COLO668 (cell line): Measurements from ENCODE around the gene ZNF19.
"Not testable (repeated sequence)": the region's sequence is repeated elsewhere in the genome, so short reads cannot be mapped to it uniquely, and the experiment has no call there.

ENCODE experiments used
- DNase-seq: peaks from one replicate; lab custom pipeline; 2025; ENCODE audit not compliant: unreplicated experiment; lab: John Stamatoyannopoulos, UW

ZNF19 gene

DNA sequence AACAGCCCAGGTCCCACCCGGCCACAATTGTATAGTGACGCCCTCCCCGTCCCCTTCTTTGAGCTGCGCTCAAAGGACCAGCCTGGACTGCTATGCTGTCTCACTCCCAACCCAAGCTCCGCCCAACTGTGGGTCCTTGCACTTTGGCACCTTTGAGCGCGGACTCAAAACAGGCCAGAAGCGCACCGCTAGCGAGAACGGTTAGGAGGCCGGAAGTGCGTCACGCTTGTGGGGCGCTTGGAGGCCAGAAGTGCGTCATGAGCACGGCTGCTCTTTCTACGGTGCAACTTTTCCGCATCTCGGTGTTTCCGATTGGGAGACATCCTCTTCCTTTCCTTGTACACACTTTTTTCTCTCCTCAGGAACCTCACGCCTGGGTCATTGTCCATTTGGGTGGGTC is at the start of gene ZNF19:
Gene ZNF19 (minus strand): TSS at position 203 of the 400 bp plus-strand sequence. CDS start 7,210 bp downstream, outside the sequence.
- no peak for DNase-seq

DNA sequence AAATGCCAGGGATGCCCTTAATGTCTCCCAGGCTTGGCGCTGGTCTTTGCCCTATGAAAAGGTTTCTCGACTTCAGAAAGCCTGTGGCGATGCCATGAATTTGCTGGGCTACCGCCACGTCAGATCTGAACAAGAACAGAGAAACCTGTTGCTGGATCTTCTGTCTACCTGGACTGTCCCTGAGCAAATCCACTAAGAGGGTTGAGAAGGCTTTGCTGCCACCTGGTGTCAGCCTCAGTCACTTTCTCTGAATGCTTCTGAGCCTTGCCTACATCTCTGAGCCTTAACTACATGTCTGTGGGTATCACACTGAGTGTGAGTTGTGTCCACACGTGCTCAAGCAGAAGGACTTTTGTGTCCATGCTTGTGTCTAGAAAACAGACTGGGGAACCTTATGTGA is 48.5 kb upstream of the ZNF19 start:
- peak; percentile 51 for DNase-seq

DNA sequence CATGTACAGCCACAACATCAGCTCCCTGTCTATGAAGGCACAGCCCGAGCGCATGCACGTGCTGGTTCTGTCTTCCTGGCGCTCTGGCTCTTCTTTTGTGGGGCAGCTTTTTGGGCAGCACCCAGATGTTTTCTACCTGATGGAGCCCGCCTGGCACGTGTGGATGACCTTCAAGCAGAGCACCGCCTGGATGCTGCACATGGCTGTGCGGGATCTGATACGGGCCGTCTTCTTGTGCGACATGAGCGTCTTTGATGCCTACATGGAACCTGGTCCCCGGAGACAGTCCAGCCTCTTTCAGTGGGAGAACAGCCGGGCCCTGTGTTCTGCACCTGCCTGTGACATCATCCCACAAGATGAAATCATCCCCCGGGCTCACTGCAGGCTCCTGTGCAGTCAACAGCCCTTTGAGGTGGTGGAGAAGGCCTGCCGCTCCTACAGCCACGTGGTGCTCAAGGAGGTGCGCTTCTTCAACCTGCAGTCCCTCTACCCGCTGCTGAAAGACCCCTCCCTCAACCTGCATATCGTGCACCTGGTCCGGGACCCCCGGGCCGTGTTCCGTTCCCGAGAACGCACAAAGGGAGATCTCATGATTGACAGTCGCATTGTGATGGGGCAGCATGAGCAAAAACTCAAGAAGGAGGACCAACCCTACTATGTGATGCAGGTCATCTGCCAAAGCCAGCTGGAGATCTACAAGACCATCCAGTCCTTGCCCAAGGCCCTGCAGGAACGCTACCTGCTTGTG is 47.8 kb upstream of the ZNF19 start:
- DNase-seq = peak; percentile 14

DNA sequence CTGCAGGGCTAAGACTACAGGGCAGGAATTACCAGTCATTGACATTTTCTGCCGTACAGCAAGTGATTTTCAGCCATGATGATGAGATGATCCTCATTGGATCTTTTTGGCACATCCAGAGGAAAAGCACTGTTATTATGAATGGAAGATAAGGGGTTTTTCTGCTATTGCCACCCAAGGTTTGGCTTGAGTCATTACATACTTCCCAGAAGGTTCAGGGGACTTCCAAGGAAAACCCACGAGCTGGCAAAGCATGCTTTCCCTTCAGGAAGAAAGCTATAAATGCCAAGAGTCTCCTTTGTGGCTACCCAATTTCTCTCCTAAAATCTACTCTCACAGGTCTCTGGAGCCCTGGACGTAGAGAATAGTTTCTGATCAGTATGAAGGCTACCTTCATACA is 43.2 kb upstream of the ZNF19 start:
- no peak for DNase-seq

DNA sequence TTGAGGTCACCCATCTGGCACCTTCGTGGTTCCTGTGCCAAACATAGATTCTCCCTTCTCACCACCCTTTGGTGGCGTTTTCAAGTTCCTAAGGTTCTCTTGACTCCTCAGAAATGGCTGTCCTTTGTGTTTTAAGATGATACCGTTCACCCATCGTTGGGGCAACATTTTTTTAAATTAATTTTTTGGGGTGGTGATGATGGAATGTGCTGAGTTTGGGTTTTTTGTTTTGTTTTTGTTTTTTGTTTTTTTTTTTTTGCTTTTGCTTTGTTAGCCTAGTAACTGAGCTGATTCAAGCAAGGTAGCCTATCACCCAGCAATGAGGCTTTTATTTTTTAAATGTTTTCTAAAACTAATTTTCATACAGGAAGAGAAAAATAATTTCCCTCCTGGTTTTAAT is 39.7 kb upstream of the ZNF19 start:
- no peak for DNase-seq

DNA sequence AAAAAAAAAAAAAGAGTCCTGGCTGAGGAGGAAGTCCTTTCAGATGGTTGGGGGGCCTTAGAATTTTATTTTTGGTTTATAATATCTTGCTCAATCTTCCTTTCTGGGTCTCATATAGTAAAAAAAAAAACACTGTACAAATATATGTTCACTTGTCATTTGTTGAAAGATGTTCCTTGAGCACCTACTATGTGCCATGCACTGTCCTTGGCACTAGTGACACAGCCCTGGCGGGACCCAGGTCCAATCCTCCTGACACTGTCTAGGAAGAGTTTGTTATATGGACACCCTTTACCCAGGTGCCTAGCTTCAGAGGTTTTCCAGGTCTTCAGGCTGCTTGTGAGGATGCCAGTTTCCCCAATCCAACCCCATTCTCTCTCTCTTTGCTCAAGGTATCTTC is 39.1 kb upstream of the ZNF19 start:
- no peak for DNase-seq

DNA sequence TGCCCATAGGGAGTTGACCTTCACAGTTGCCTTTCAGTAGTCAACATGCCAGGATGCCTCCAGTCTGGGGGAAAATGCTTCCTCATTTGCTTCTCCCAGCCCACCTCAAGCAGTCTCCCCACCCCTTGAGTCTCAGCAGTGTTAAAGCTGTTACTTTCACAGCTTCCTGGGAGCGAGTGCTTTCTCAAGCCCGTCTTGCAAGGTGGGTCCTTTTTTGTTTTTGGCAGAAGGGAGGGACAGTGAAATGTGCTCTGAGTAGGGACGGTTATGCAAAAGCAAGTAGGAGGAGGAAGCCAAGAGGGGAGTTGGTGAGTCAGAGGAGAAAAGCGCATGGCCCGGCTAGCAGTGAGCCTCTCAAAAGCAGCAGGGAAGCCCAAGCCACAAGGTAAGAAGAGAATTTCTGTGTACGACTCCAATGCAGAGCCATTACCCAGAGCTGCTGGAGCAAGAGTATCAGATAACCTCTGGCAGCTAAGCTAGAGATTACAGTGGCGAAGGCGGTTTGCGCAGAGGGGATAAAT is 37.0 kb upstream of the ZNF19 start, which contains the start of gene CHST4:
Gene CHST4 (plus strand): TSS at position 316 of the 521 bp plus-strand sequence. CDS start 10,252 bp downstream, outside the sequence.
- DNase-seq = no peak

DNA sequence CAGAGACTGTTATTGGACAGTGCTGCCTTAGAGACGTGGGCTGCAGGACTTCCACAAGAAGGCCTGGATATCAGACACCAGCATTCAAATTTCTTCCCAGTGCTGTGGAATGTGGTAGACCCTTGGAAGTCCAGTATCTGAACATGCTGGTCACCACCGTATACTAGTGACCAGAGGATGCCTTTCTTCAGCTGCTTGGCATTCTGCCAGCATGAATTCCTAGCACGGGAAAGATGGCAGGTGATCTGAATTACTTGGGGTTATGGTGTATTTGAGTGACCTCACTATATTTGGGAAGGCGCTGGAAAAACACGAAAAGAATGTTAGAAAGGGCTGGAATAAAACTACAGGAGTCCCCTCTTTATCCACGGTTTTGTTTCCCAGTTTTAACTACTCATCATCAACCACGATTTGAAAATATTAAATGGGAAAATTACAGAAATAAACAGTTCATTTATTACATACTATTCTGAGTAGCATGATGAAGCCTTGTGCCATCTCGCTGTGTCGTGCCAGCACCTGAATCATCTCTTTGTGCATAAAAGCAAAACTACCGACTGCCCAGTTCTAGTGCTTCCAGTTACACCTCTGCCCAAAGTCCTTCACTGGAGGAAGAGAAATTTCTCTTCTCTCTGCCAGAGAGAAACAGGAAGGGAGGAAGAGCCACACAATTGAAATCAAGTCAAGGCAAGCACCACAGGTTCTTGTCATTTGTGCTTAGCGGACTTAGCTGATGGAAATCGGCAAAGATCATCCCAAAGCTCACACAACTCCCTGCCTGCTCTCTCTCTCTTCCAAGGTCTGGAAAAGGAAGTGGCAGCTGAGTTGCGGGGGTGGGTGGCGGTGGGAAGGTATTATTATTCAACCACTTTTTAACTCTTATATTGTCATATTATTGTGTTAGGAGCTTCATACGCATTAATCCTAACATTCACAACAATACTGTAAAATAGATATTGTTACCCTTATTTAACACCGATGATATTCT is 35.7 kb upstream of the ZNF19 start:
- DNase-seq = no peak

DNA sequence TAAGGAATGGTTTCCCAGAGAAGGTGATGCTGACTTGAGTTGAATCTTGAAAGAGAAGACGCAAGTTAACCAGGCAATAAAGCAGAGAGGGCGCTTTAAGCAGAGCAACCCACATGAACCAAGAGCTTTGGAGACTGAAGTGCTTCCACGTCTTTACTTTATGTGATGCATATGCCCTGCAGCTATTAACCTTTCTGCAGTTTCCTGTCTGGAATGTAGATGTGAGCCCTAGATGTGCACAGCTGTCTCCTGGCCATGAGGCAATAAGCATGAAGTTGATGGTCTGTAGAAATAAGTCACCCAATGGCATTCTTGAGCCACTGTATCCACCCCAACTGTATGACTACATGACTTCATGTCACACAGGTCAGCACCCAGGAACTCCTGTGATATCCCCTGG is 31.4 kb upstream of the ZNF19 start:
- DNase-seq = no peak

DNA sequence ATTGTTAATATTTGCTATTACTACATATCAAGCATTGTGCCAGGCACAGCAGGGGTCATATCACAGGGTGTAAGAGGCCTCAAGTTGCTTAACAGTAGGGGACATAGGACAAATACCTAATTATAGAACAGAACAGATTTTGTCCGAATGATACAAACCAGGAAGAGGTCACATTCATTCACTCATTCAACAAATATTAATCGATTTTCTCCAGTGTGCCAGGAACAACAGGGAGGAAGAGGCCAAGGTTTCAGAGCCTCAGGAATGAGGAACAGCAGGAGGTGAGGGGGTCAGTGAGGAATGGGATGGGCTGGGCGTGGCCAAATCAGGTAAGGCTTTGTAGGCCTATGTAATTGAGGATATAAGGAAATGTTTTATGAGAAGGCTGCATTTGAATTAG is 25.9 kb upstream of the ZNF19 start:
- no peak for DNase-seq

DNA sequence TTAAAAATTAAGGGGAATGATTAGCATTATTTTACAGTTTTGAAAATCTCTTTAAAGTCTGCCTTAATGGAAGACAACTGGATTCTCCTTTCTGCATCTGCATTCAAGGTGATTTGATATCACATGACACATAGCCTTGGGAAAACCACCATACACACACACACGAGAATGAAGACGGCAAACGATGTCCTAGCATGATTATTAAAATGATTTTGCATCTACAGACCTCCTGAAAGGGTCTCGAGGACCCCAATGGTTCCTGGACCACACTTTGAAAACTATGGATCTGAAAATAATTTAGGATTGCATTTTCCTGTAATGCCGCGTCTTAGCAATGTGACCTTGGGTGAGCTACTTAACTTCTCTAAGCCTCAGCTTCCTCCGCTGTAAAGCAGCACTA is 25.4 kb upstream of the ZNF19 start:
- DNase-seq = no peak

DNA sequence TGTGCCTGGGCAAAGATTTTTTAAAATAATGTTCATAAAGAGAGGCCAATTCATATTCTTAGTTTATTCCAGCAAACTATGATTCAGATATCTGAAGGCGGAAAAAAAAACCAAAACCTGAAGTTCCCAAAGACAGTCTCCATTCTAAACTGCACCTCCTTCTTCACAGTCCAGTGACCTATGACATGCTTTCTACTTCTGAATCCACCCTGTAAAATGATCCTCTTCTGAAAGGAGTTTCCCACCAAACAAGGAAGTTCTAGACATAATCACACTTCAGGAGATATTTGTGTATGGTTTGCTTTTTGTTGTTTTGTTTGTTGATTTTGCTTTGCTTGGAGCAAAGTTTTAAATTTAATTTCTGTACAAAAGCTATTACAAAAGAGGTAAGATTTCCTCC is 24.2 kb upstream of the ZNF19 start:
- no peak for DNase-seq

DNA sequence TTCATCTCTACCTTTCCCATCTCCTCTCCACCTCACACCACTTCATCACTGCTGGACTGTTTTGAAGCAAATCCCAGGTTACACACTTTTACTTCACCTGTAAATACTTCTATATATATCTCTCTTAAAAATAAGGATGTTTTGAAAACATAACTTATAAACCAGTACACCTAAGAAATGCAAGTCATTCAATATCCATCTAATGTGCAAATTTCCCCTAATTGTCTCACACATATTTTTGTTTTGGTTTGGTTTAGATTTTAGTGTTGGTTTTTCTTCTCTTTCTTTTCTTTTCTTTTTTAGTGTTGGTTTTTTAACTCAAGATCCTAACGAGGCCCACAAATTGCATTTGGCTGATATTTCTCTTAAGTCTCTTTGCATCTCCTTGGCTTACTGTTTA is 17.9 kb upstream of the ZNF19 start:
- no peak for DNase-seq

DNA sequence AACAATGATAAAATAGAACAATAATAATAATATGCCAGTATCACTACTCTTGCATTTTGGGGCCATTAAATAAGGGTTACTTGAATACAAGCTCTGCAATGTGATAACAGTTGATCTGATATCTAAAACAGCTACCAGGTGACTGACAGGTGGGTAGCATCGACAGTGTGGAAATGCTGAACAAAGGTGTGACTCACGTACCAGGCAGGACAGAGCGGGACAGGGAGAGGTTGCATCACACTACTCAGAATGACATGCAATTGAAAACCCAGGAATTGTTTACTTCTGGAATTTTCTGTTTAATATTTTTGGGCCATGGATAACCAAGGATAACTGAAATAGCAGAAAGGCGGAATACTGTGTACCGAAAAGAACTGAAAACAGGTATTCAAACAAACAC is 15.8 kb upstream of the ZNF19 start:
- DNase-seq = no peak

DNA sequence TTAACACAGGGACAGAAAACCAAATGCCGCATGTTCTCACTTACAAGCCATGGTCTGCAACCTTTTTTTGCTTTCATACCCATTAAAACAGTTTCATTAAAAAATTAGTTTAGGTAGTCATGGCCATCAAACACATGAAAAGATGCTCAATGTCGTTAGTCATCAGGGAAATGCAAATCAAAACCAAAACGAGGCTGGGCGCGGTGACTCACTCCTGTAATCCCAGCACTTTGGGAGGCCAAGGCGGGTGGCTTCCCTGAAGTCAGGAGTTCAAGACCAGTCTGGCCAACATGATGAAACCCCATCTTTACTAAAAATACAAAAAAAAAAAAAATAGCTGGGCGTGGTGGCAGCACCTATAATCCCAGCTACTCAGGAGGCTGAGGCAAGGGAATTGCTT is 14.9 kb upstream of the ZNF19 start:
- not testable (repeated sequence) for DNase-seq

DNA sequence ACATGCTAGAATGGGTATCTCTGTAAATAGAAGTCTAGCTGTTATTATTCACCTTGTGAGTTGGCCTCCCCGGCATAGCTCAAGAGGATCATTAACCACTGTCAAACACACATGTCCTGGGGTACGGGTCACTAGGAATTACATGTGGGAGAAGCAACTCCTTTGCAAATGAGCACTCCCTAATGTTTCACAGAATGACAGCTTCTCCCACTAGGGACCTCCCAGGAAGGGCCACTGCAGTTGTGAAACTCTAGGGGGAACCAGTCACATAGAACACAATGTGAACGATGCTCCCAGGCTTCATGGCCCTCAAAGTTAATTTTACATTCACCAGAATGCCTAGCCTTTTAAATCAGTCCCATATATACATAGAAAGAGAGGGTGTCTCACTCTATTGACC is 12.4 kb upstream of the ZNF19 start:
- no peak for DNase-seq

DNA sequence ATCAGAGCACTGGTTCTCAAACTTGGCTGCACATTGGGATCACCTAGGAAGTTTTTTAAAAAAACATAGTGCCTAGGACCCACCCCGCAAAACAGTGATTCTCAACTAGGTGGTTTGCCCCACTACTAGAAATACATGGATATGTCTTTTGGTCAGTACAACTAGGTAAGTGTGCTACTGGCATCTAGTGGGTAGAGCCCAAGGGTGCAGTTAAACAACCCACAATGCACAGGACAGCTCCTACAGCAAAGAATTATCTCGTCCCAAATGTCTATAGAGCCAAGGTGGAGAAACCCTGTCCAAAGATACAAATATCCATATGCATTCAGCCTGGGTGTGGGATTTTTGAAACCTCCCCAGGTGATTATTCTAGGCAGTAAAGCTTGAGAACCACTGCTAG is 11.8 kb upstream of the ZNF19 start:
- DNase-seq = no peak

DNA sequence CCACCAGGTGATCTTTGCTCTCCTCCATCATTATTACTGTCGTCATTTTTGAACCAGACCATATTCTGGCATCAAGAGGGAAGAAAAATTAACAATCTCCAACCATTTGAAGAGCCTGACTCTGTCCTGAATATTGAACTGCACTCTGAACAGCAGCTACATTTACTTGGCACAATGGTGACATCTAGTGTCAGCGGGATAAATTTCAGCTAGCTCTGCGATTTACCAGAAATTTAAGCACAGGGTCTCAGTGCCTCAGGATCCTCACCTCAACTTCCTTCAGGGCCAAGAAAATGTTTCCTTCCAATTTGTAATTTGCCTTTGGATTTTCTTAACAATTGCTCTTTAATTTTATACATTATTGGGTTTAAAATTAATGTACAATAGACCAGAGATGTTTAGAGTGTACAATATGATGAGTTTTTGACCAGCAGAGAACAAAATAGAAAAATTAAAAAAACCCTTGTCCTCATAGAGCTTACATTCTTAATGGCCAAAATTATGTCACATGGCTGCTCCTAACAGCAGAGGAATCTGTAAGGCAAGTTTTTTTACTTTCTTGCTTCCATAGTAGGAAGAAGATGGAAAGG is 10.7 kb upstream of the ZNF19 start:
- peak; percentile 39 for DNase-seq

DNA sequence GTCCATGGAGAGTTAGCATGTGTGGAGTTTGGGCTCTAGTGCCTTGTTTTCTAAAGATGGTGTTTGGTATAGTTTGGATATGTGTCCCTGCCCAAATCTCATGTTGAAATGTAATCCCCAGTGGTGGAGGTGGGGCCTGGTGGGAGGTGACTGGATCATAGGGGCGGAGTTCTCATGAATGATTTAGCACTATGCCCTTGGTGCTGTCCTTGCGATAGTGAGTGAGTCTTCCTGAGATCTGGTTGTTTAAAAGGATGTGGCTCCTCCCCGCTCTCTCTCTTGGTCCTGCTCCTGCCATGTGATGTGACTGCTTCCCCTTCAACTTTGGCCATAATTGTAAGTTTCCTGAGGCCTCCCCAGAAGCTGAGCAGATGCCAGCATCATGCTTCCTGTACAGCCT is 8.9 kb upstream of the ZNF19 start:
- no peak for DNase-seq

DNA sequence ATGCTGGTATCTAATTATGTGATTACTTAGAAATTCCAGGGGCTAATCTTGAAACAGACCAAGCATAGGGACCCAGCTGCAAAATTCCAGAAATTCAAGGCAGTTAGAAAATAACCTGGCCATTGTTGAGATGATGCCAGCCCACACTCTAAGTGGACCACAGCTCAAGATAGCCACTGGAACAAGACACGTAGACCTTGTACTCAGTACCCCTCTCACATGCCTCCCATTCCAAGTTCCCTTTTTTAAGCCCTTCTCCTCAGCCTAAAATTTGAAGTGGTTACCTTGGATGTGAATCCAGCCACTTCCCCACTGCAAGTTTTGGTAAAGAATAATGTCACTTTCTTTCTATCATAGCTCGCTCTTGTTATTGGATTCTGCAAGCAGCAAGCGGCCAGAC is 4.1 kb upstream of the ZNF19 start:
- no peak for DNase-seq

DNA sequence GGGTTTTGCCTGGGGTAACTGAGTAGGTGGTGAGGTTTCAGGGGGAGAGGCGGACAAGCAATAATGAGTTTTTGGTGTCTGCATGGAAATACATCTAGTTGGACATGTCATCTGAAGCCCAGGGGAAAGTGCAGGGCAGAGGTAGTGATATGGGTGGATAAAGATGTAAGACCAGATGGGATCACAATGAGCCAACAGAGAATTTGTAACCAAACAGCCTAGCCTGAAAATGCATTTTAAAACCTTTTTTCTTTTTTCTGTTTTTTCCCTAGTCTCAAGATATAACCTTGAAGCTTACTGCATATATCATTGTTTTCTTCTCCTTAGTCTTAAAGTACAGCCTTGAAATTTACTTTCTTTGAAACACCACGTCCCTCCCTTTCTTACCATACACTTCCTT is 3.7 kb upstream of the ZNF19 start:
- no peak for DNase-seq
